Ovary (tissue), 9 donors: ENCODE measurements around the gene PES1. TPM values are rescaled to one million over a fixed set of nuclear protein-coding genes. Genes with fewer than 3 reads are reported as not detected.

Experiments used
- DNase-seq, 5 donors: peaks; one replicate each; pipeline ENCODE4 v3.0.0-alpha.2; 2019 to 2020
- H3K27ac ChIP-seq, 2 donors: fragments of 200-600 bp; one replicate each; pipeline versions ENCODE4 v1.5.1 to v1.8.0; 2019 to 2022
- H3K27me3 ChIP-seq: fragments of 200-600 bp; one replicate; pipeline ENCODE4 v1.8.0; 2022
- H3K36me3 ChIP-seq: fragments of 200-600 bp; sonication (generic); one replicate; pipeline ENCODE4 v1.5.1; 2019
- H3K4me1 ChIP-seq: one replicate; pipeline ENCODE4 v1.8.1; 2013; ENCODE audit warnings: mild to moderate bottlenecking, moderate library complexity; ENCODE audit not compliant: insufficient read depth
- H3K4me3 ChIP-seq: fragments of 200-600 bp; sonication (generic); one replicate; pipeline ENCODE4 v1.5.1; 2017
- H3K9me3 ChIP-seq, 2 donors: fragments of 200-600 bp in 1 of 2; sonication (generic) in 1 of 2; one replicate each; pipeline versions ENCODE4 v1.5.1 to v1.8.1; 2013 to 2019; ENCODE audit warnings: mild to moderate bottlenecking in 1 of 2, moderate library complexity in 1 of 2
- EP300 ChIP-seq: sonication (generic); formaldehyde crosslinking; IDR thresholded peaks from one replicate; pipeline ENCODE4 v1.6.1; 2017; ENCODE audit warnings: antibody characterized with exemption
- POLR2A ChIP-seq: fragments of 450-650 bp; IDR thresholded peaks from one replicate; pipeline ENCODE4 v1.6.1; 2017; ENCODE audit warnings: antibody characterized with exemption, mild to moderate bottlenecking, moderate library complexity
- WGBS, 3 donors: extraction: QIAGEN DNeasy Blood & Tissue Kit in 1 of 3; methylation state at CpG; one replicate each; pipeline versions ENCODE4 v1.1.5 to v1.1.7; 2013 to 2017; 5-methylcytosine and 5-hydroxymethylcytosine counted together
- intact Hi-C, 4 donors: fragments of 100-400 bp; cut with DNase I; formaldehyde crosslinking; loops; one replicate each; pipeline versions ENCODE4 v1.11.0 to v1.15.1; 2022 to 2023
- polyA plus RNA-seq, 2 donors: library from polyadenylated mRNA; stranded (reverse); fragments of 200-250 nt in 1 of 2; fragments of 350-450 nt in 1 of 2; fragmentation: Illumina TruSeq in 1 of 2; extraction: RNeasy Lipid Tissue Mini Kit (QIAGEN cat#74804) in 1 of 2; gene quantifications; one replicate each; pipeline ENCODE4 v1.2.3, GENCODE V29; 2013 to 2014
- total RNA-seq, 7 donors: library from RNA; depleted of rRNA in 2 of 7; stranded (reverse); fragments of >200 nt in 2 of 7; fragmentation: NEBNext Ultra II Directional in 3 of 7; extraction: Animal tissue kit (Norgen Biotek cat#: 25700) in 3 of 7; gene quantifications; one replicate each; pipeline versions ENCODE4 v1.1.0 to v1.2.4, GENCODE V29; 2016 to 2023
- TF ChIP-seq, protein P1 (sequence below), 3 donors: fragments of 450-650 bp in 2 of 3; fragments of 200-600 bp in 1 of 3; IDR thresholded peaks; one replicate each; pipeline versions ENCODE4 v1.5.1 to v1.8.0; 2016 to 2022; ENCODE audit warnings: antibody characterized with exemption in 3 of 3, mild to moderate bottlenecking in 1 of 3
- donor health status: DM: no; HTN: no; CAD: no; lungs with moderate emphysema.
- donor health status: DM: no; HTN: no; CAD: no.
- donor health status: Bipolar disorder and iron deficiency.
- donor health status: DM: yes; HTN: yes; CAD: no.
- donor health status: DM: no; HTN: no; CAD: no.
- donor health status: DM: yes; HTN: yes; CAD: no.

Gene PES1
- total and polyA plus RNA-seq, 9 donors = 29.0 to 82.3 (median 62.5) TPM

DNA sequence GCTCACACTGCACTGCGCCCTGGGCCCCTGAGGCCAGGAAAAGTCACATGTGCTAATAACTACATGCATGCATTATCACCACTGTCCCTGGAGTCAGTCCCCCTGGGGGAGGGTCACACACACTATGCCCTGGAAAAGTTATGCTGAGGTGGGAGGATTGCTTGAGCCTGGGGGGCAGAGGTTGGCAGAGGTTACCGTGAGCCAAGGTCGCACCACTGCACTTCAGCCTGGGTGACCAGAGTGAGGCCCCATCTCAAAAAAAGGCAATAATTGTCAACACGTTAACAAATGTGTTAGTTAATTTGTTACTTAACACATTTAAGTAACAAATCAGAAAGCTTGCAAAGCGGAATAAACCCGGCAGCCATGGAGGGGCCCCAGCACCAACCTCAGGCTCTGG is 31.8 kb downstream of the PES1 start:
- H3K9me3 ChIP-seq = no peaks in the 10 kb centered on the region
- no peaks in the 10 kb centered on the region for H3K36me3 ChIP-seq
- H3K27me3 ChIP-seq = no peaks in the 10 kb centered on the region
- no peaks in the 10 kb centered on the region for H3K4me1 ChIP-seq
- H3K27ac ChIP-seq = no peak overlapping the region
- TF ChIP-seq POLR2A (no peak), EP300 (no peak)
- TF ChIP-seq, protein P1, sequence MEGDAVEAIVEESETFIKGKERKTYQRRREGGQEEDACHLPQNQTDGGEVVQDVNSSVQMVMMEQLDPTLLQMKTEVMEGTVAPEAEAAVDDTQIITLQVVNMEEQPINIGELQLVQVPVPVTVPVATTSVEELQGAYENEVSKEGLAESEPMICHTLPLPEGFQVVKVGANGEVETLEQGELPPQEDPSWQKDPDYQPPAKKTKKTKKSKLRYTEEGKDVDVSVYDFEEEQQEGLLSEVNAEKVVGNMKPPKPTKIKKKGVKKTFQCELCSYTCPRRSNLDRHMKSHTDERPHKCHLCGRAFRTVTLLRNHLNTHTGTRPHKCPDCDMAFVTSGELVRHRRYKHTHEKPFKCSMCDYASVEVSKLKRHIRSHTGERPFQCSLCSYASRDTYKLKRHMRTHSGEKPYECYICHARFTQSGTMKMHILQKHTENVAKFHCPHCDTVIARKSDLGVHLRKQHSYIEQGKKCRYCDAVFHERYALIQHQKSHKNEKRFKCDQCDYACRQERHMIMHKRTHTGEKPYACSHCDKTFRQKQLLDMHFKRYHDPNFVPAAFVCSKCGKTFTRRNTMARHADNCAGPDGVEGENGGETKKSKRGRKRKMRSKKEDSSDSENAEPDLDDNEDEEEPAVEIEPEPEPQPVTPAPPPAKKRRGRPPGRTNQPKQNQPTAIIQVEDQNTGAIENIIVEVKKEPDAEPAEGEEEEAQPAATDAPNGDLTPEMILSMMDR (IDR thresholded peaks at IDR 0.05) = no peak
- H3K4me3 ChIP-seq = no peak overlapping the region
- WGBS, 3 donors = 64 to 75% (median 65%) methylated on average over 6 of the region's 6 CpGs
- intact Hi-C loops = no loop called here
- DNase-seq = no peak

- DNase-seq = no peak
- no peaks in the 10 kb centered on the region for H3K27me3 ChIP-seq
- no peaks in the 10 kb centered on the region for H3K36me3 ChIP-seq
- H3K4me1 ChIP-seq = no peaks in the 10 kb centered on the region
- no peak for TF ChIP-seq EP300
- TF ChIP-seq POLR2A = no peak
- TF ChIP-seq, protein P1 (IDR thresholded peaks at IDR 0.05) = no peak
- H3K4me3 ChIP-seq = no peak overlapping the region
- intact Hi-C loops = no loop called here
- 69 to 85% (median 73%) methylated on average over 8 of the region's 8 CpGs for WGBS, 3 donors
- no peak overlapping the region for H3K27ac ChIP-seq
- no peaks in the 10 kb centered on the region for H3K9me3 ChIP-seq
These were observed 34.5 kb downstream of the PES1 start for GRCh38 chr22:30557243-30557642.

DNA sequence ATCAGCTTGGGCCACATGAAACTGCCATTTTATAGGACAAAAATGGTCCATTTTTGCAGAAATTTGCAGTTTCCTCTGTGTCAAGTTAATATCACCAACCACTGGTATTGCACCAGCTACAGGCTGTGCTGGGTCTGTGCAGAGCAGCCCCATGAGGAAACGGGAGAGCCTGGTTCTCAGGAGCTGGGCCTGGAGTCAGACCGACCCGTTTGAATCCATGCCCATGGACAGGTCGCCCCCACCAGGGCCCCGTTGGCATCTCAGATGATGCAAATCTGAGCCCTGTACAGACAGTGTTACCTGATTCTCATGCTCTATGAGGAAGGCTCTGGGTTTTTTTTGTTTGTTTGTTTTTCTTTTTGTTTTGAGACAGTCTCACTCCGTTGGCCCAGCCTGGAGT is 35.3 kb downstream of the PES1 start:
- TF ChIP-seq POLR2A (no peak), EP300 (no peak)
- TF ChIP-seq, protein P1 (IDR thresholded peaks at IDR 0.05) = no peak
- 63 to 74% (median 74%) methylated on average over 6 of the region's 6 CpGs for WGBS, 3 donors
- DNase-seq = no peak
- no peaks in the 10 kb centered on the region for H3K36me3 ChIP-seq
- no peak overlapping the region for H3K27ac ChIP-seq
- no peaks in the 10 kb centered on the region for H3K9me3 ChIP-seq
- no peaks in the 10 kb centered on the region for H3K4me1 ChIP-seq
- intact Hi-C loops = no loop called here
- H3K27me3 ChIP-seq = no peaks in the 10 kb centered on the region
- no peak overlapping the region for H3K4me3 ChIP-seq

DNA sequence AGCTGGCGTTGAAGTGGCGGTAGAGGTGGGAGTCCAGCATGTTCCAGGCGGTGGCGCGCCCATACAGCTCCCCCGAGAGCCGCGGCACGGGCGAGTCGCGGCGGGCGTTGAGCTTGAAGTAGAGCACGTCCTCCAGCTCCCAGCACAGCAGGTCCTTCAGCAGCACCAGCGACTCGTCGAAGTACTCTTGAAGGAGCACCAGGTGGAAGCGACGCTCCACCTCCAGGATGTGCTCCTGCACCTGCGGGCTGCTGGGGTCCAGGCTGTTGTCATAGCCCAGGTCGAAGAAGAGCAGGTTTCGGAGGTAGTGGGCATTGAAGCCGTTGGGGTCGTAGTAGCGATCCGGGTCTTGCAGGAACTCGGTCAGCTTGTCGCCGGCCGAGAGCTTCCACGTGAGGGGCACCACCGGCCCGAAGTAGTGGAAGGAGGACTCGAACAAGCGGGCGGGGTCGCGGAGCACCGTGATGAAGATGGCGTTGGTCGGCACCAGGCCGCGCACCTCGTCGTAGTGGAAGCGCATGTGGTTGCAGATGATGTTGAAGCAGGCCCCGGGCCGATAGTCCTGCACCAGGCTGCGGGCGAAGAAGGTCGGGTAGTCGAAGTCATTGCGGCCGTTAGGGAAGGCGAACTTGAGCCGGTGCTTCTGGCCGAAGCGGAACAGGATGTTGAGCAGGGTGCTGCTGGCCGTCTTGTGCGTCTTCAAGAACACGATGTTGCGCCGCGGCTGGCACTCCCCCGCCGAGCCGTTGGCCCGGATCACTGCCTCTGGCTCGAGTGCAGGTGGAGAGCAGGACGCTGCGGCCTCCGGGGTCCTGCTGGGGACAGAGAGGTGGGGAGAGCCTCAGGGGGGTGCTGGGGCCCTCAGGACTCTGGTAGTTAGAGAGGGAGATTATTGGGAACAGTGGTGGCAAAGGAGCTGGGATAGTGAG is 36.2 kb downstream of the PES1 start:
- 95% methylated on average over 73 of the region's 73 CpGs for WGBS, 3 donors
- H3K9me3 ChIP-seq = no peaks in the 10 kb centered on the region
- no peaks in the 10 kb centered on the region for H3K36me3 ChIP-seq
- intact Hi-C loops = no loop called here
- H3K4me3 ChIP-seq = no peak overlapping the region
- H3K4me1 ChIP-seq = no peaks in the 10 kb centered on the region
- H3K27ac ChIP-seq = no peak overlapping the region
- TF ChIP-seq EP300 = no peak
- TF ChIP-seq POLR2A = no peak
- TF ChIP-seq, protein P1 (IDR thresholded peaks at IDR 0.05) = no peak
- H3K27me3 ChIP-seq = no peaks in the 10 kb centered on the region
- no peak for DNase-seq
